Stimulated activated CD4-positive, alpha-beta T cell treated with anti-CD3 and anti-CD28 coated beads, Interleukin-2, amount 100 ng/mL, for 48 hours (primary cell): ENCODE results near the gene AUTS2.

Source experiments
- DNase-seq, 2 donors: peaks; one replicate each; pipeline ENCODE4 v3.0.0-alpha.2; 2020

The AUTS2 gene

DNA sequence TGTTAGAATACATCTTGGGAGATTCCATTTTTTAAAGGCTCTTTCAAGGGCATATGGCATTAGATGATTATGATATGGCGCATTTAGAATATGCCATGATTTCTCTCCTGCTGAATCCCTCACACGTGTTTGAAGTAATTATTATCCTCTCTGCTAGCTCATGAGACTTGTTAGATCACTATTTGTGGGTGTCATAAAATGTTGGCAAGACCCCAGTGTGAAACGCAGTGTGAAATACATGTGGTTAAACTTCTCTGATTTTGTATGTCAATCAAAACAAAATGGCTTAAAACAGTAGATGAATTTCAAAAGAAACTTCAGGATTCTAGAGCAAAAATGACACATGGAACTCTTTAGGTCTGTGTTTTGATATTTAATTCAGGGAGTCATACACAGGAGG is 560.8 kb downstream of the AUTS2 start:
- DNase-seq: no peak

DNA sequence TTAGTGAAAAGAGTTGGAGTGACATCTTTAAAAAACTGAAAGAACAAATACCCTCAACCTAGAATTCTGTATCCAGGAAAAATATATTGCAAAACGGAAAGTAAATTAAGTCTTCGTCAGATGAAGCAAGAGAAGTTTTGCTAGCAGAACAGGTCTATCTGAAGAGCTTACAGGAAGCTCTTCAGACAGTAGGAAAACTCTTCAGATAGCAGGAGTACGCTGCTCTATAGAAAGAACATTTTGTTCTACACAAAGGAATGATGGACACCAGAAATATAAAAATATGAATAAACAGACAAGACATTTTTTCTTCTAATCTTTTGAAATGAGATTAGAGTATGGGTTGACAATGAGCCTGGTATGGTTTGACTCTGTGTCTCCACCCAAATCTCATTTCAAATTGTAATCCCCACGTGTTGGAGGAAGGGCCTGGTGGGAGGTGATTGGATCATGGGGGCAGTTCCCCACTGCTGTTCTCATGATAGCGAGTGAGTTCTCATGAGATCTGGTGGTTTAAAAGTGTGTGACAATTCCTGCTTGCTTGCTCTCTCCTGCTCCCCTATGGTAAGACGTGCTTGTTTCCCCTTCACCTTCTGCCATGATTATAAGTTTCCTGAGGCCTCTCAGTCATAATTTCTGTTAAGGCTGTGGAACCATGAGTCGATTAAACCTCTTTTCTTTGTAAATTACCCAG is 567.3 kb downstream of the AUTS2 start:
- no peak for DNase-seq

- no peak for DNase-seq
These were observed 573.2 kb downstream of the AUTS2 start for GRCh38 chr7:70171369-70171920.

DNA sequence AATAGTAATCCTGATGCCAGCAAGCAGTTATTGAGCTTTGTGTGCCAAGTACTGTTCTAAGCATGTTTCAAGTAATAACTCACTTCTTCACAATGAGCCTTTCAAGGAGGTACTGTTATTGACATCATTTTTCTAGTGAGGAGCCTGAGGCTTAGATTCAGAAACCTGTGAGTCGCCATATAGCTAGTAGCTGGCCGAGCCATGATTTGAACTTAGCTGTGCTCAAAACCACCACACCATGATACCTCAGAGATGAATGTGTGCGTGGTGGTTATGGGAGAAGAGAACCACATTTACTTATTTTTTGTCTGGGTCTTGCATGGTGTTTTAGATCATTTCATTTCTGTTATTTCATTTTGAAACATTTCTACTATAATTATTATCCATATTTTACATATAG is 578.9 kb downstream of the AUTS2 start:
- no peak for DNase-seq

DNA sequence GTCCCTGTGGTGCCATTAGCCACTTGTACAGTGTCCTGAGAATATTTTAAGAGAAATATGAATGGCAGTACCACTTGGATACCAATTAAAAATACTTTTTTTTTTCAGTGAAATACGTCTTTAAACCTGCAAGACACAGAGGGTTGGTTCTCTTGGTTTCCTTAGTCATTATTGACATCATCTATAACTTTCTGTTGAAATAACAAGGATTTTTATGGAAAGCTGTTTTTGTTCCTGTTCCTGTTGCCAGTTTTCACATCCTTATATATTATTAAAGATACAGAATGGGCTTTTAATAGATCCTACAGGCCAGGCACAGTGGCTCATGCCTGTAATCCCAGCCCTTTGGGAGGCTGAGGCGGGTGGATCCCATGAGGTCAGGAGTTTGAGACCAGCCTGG is 579.9 kb downstream of the AUTS2 start:
- no peak for DNase-seq

- no peak for DNase-seq
These were observed 580.5 kb downstream of the AUTS2 start for GRCh38 chr7:70178787-70179186.

DNA sequence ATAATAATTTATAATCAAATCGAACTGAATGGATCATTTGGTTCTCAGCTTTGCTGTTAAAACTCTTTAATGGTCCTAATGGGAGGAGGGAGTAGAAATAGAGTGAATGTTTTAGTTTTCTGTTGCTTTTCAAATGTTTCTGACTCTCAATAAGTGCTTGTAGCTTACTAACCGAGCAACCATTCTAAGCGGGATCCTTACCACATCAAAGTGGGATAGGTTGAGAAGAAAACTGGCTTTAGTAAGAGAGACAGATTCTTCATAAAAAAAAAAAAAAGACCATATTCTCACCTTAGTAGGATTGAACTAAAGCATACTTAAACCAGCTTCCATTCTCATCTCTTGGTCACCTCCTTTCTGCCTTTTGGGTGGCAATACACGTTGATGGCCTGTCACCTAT is 584.2 kb downstream of the AUTS2 start:
- no peak for DNase-seq

DNA sequence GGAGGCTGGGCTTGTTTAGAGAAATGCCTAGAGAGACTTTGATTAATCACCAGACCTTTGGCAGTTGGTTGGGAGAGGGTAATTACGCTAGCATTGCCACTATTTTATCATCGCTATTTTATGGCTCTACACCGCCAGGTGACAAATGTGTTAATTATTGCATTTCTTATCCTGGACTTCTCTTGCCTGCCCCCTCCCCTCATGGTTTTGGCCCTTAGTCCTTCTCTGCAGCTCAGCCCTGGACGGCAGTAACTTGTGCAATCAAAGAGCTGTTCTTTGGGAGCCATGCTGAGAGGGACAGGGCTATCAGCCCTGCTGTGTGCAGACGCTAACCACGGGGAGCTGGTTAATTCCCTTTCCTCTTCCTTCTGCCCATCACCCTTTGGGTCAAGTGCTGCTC is 585.0 kb downstream of the AUTS2 start:
- DNase-seq: no peak

DNA sequence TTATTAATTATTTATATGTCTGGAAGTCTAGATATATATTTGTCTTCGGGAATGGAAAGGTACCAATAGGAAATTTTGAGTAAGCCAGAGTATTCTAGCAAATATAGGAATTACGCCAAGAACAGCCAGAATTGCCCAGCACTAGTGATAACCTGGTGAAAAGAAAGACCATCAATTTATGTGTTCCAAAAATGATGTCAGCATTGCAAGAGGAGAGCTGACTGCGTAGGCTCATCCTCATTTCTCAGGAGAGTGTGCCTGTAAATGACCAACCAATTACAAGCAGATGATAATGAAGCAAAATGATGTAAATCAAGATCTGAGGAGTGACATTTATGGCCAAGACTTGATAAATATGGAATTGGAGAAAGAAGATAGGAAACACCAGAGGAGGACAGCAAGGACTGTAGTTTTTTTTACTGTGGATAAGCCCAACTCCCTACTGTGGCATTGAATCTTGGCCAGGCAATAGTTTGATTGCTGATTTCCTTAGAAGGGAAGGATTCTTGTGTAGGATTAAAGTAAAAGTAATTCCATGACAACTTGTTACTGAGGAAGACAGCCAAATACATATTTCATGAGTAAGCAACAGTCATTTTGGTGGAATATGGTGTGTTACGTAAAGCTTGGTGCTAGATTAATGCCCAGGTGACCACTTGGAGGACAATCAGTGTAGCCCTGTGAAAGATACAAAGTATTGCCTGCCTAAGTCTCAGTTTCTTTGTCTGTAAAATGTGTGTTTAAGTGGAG is 590.8 kb downstream of the AUTS2 start:
- no peak for DNase-seq

- DNase-seq: no peak
These were observed 591.5 kb downstream of the AUTS2 start for GRCh38 chr7:70189776-70190175.

DNA sequence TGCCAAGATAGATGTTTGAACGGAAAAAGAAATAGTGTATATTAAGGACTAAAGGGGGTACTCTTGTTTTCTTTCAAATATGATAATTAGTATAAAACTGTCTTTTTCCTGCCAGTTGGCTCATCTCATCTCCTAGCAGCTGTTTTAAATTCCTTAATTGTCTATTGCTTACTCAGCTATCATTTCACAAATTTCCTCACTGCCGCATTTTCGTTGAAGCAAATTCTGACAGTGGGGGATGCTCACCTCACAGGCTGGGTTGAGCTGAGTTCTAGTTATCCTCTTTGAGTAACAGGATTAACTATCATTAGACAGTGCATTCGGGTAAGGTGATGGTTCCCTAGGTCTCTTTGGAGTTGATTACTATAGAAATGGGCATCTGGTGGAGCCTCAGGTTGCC is 592.0 kb downstream of the AUTS2 start:
- no peak for DNase-seq

- no peak for DNase-seq
These were observed 595.2 kb downstream of the AUTS2 start for GRCh38 chr7:70193514-70193913.

DNA sequence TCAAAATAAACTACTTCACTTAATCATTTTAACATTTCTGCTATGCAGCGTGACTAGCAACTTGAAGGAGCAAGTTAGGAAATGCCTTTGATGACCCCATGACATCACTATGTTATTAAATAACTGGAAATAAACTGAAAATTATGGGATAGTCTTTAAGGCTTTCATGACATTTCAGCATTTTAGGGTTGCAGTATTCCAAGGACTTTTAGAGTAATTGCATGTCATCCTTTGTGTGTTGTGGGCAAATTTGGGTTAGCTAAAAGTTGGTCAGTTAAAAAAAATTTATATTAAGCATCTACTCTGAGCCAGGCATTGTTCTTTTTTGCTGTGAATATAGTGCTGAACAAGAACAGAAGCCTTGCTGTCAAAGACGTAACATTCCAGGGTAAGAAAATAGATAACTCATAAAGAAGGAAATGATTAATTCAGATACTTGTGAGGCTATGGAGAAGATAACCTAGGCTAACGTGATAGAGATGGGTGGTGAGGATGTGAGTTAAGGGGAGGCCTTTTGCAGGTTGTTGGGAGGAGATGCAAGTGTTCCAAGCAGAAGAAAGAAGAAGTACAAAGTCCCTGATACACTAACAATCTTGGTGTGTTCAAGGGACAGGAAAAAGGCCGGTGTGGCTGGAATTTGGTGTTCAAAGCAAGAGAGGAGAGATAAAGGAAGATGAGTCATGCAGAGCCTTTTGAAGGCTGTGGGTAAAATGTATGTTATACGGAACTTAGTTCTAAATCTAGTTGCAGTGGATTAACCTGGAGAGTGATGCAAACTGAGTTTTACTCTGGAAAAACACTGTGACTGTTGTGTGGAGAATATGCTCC is 610.2 kb downstream of the AUTS2 start:
- no peak for DNase-seq

GRCh38 chr7:70210200-70210935 is 612.1 kb downstream of the AUTS2 start:
- DNase-seq: no peak

GRCh38 chr7:70210936-70211310 is 612.6 kb downstream of the AUTS2 start:
- DNase-seq: no peak

DNA sequence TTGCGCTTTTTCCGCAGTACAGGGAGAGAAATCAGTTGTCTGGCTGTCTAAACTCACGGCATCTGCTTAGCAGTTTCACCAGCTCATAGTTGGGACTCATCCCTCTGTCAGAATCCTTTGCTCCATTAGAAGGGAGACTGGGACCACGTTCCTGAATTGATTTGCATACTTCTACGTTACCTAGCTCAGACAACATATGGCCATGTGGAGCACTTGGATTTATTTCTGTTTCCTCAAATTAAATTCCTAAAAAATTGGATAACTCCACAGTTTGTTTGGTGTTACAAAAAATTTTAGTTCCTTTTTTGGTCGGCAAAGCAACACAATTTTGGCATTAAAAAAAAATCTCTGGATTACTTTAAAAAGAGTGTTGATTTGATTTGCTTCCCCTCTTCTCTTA is 614.0 kb downstream of the AUTS2 start:
- DNase-seq: no peak

GRCh38 chr7:70214071-70214470 is 615.8 kb downstream of the AUTS2 start:
- no peak for DNase-seq

DNA sequence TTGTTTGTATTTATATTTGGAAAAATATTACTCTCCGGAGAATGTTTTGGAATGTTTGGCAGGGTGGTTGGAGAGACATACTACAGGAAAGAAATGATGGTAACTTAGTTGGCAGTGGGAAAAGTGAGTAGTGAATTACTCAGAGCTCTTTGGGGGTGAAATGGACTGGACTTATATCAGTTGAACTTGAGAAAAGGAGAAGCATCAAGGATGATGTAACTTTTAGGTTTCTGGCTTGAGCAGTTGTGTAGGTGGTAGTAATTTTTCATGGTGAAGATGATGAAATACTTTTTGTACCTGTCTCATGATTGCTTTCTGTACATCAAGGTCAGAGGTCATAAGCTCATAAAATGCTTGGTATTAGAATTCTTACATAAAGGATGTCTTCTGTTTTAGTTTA is 617.2 kb downstream of the AUTS2 start:
- DNase-seq: no peak

- no peak for DNase-seq
These were observed 619.3 kb downstream of the AUTS2 start for GRCh38 chr7:70217571-70217970.

DNA sequence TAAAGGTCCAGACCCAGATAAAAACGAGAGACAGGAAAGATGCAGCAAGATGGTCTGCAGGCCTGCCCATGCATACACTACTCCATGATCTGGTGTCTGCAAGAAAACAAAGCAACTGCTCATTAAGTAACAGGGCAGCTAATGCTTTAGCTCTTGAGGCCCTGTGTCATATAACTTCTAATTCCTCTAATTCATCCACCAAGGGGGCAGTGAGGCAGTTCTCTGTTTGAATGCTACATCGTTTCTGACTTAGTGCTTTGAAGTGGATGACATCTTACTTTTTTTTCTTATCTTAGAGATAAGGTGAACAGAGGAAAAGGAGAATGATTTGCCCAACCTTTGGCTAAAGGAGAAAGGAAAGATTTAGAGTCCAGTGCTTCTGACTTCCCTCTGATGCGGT is 619.7 kb downstream of the AUTS2 start:
- DNase-seq: no peak

DNA sequence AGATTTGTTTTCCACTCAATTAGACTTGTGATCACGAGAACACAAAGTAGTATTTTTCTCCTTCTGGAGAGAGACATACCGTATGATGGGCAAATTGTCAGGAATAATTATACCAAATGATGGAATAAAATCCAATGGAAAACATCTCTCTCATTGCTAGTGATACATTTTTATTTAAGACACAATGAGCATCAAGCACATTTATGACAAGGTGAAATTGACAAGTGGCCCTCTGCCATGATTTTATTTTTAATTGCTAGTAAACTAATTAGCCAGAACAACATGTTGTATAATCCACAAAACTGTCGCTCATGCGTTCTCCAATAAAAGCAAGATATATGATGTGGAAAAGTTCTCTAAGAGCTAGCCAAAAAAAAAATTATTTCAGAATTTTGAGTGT is 620.8 kb downstream of the AUTS2 start:
- DNase-seq: no peak

GRCh38 chr7:70229242-70229641 is 631.0 kb downstream of the AUTS2 start:
- no peak for DNase-seq

DNA sequence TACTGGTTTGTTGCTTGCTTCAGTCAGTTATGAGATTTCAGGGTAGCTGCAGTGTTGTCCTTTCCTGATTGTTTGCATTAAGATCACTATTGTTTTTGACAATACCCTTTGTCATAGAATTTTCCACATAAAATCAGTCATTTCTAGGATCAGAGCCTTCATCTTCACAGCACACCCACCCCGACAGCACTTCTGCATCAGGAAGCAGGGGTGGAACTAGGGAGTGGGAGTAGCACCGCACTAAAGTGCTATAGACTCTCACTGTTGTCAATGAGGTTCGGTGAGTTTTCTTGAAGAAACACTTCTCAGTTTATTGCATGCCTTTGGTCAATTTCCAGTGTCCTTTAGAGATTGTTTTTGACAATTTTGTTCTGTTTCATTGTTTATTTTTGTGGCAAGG is 632.5 kb downstream of the AUTS2 start:
- no peak for DNase-seq
